Mononuclear cell (primary cell): ENCODE measurements around the gene GTPBP3. TPM values are rescaled to one million over a fixed set of nuclear protein-coding genes. Genes with fewer than 3 reads are reported as not detected.

Source experiments
- H3K27me3 ChIP-seq: 2 replicates; pipeline ENCODE4 v1.6.0; 2011; ENCODE audit warnings: low read length, control low read depth; ENCODE audit not compliant: insufficient read depth
- H3K4me1 ChIP-seq: 2 replicates; pipeline ENCODE4 v1.5.1; 2011; ENCODE audit warnings: mild to moderate bottlenecking, low read length, control low read depth; ENCODE audit not compliant: insufficient read depth
- H3K4me3 ChIP-seq: 2 replicates; pipeline ENCODE4 v1.5.1; 2011; ENCODE audit warnings: mild to moderate bottlenecking, low read length, moderate library complexity
- H3K9me3 ChIP-seq: 2 replicates; pipeline ENCODE4 v1.5.1; 2011; ENCODE audit warnings: low read depth, mild to moderate bottlenecking, control low read depth, low read length
- total RNA-seq: library from RNA; depleted of rRNA; stranded (reverse); fragments of >200 nt; gene quantifications from one replicate; pipeline ENCODE4 v1.2.3, GENCODE V29; 2012

The GTPBP3 gene
- total RNA-seq, 1 donor = 11.3 TPM

- no peak overlapping the region for H3K4me3 ChIP-seq
- H3K4me1 ChIP-seq = peaks cover 50% of the 10 kb centered on the region
Measured at GRCh38 chr19:17304386-17305215, 32.8 kb upstream of the GTPBP3 start.

GRCh38 chr19:17305216-17305516 lies 32.2 kb upstream of the GTPBP3 start:
- H3K27me3 ChIP-seq = no peaks in the 10 kb centered on the region
- no peaks in the 10 kb centered on the region for H3K9me3 ChIP-seq
- peaks cover 56% of the 10 kb centered on the region for H3K4me1 ChIP-seq
- H3K4me3 ChIP-seq = peak overlapping the region; percentile 56

More at GRCh38 chr19:17304386-17305215, 32.8 kb upstream of the GTPBP3 start:
- H3K27me3 ChIP-seq = no peaks in the 10 kb centered on the region
- no peaks in the 10 kb centered on the region for H3K9me3 ChIP-seq

GRCh38 chr19:17305517-17306284 lies 31.7 kb upstream of the GTPBP3 start, which contains the start of gene MRPL34:
Gene MRPL34 (plus strand): TSS chr19:17305872. CDS start chr19:17305893, 21 bp downstream.
- Histone ChIP-seq H3K9me3 (no peaks in the 10 kb centered on the region), H3K4me1 (peaks cover 61% of the 10 kb centered on the region), H3K4me3 (peak within 1 kb of the TSS; percentile 56), H3K27me3 (no peaks in the 10 kb centered on the region)

GRCh38 chr19:17306285-17306714 lies 31.1 kb upstream of the GTPBP3 start:
- Histone ChIP-seq H3K27me3 (no peaks in the 10 kb centered on the region), H3K9me3 (no peaks in the 10 kb centered on the region), H3K4me1 (peaks cover 64% of the 10 kb centered on the region), H3K4me3 (peak overlapping the region; percentile 56)

- Histone ChIP-seq H3K4me3 (no peak overlapping the region), H3K27me3 (no peaks in the 10 kb centered on the region), H3K9me3 (no peaks in the 10 kb centered on the region), H3K4me1 (peaks cover 53% of the 10 kb centered on the region)
Measured at GRCh38 chr19:17307876-17308377, 29.4 kb upstream of the GTPBP3 start.

GRCh38 chr19:17309198-17309964 lies 28.0 kb upstream of the GTPBP3 start, which contains the start of gene DDA1:
Gene DDA1 (plus strand): TSS chr19:17309563. CDS start chr19:17309655, 92 bp downstream.
- Histone ChIP-seq H3K4me1 (peaks cover 42% of the 10 kb centered on the region), H3K4me3 (peak within 1 kb of the TSS; percentile 87), H3K9me3 (no peaks in the 10 kb centered on the region), H3K27me3 (no peaks in the 10 kb centered on the region)

GRCh38 chr19:17309965-17310461 lies 27.3 kb upstream of the GTPBP3 start:
- Histone ChIP-seq H3K27me3 (no peaks in the 10 kb centered on the region), H3K4me1 (peaks cover 35% of the 10 kb centered on the region), H3K9me3 (no peaks in the 10 kb centered on the region), H3K4me3 (peak overlapping the region; percentile 87)

GRCh38 chr19:17311455-17312188 lies 25.7 kb upstream of the GTPBP3 start:
- no peaks in the 10 kb centered on the region for H3K27me3 ChIP-seq
- H3K9me3 ChIP-seq = no peaks in the 10 kb centered on the region
- H3K4me3 ChIP-seq = no peak overlapping the region
- peaks cover 24% of the 10 kb centered on the region for H3K4me1 ChIP-seq

GRCh38 chr19:17312189-17313113 lies 24.9 kb upstream of the GTPBP3 start:
- H3K4me3 ChIP-seq = no peak overlapping the region
- no peaks in the 10 kb centered on the region for H3K27me3 ChIP-seq
- H3K9me3 ChIP-seq = no peaks in the 10 kb centered on the region

GRCh38 chr19:17314007-17314593 lies 23.3 kb upstream of the GTPBP3 start:
- H3K9me3 ChIP-seq = no peaks in the 10 kb centered on the region
- no peak overlapping the region for H3K4me3 ChIP-seq
- no peaks in the 10 kb centered on the region for H3K27me3 ChIP-seq
- peaks cover 23% of the 10 kb centered on the region for H3K4me1 ChIP-seq

More at GRCh38 chr19:17312189-17313113, 24.9 kb upstream of the GTPBP3 start:
- peaks cover 27% of the 10 kb centered on the region for H3K4me1 ChIP-seq

GRCh38 chr19:17318966-17319365 lies 18.4 kb upstream of the GTPBP3 start:
- no peaks in the 10 kb centered on the region for H3K27me3 ChIP-seq
- H3K4me3 ChIP-seq = no peak overlapping the region

GRCh38 chr19:17319473-17320238 lies 17.7 kb upstream of the GTPBP3 start:
- H3K9me3 ChIP-seq = no peaks in the 10 kb centered on the region
- peaks cover 8% of the 10 kb centered on the region for H3K4me1 ChIP-seq
- no peak overlapping the region for H3K4me3 ChIP-seq
- no peaks in the 10 kb centered on the region for H3K27me3 ChIP-seq

More at GRCh38 chr19:17318966-17319365, 18.4 kb upstream of the GTPBP3 start:
- Histone ChIP-seq H3K4me1 (peaks cover 8% of the 10 kb centered on the region), H3K9me3 (no peaks in the 10 kb centered on the region)
